NT2/D1 (cell line): Measurements from ENCODE around the gene ARHGEF38.

Source experiments
- YY1 ChIP-seq: IDR thresholded peaks from 2 replicates; pipeline ENCODE4 v1.6.1; 2011; ENCODE audit not compliant: insufficient read length, insufficient read depth
- ZNF274 ChIP-seq: IDR thresholded peaks from 2 replicates; pipeline ENCODE4 v1.6.1; 2011; ENCODE audit warnings: mild to moderate bottlenecking, low read depth, low read length

GRCh38 chr4:105725623-105726022 lies 173.2 kb downstream of the ARHGEF38 start:
- no peak for TF ChIP-seq YY1
- TF ChIP-seq ZNF274: no peak
